Fibroblast of skin of scalp (primary cell): ENCODE data around the gene COL6A1. TPM values are rescaled to one million over a fixed set of nuclear protein-coding genes. Genes with fewer than 3 reads are reported as not detected.
A peak's percentile ranks its signal among the peaks of the same experiment; 100 is the strongest.

Experiments used
- DNase-seq: peaks from one replicate; pipeline ENCODE4 v3.0.0-alpha.2; 2013
- polyA plus RNA-seq, 2 experiments: library from polyadenylated mRNA; unstranded; fragments of 120-200 nt; gene quantifications; one replicate each; pipeline ENCODE4 v1.2.1, GENCODE V29; 2013; ENCODE audit not compliant: insufficient read length in 2 of 2

The COL6A1 gene
- polyA plus RNA-seq (2013, experiment 1 of 2; ENCODE audit: insufficient read length), result 3,338 TPM
- polyA plus RNA-seq (2013, experiment 2 of 2; ENCODE audit: insufficient read length), result 3,151 TPM

GRCh38 chr21:45981151-45982091, at the start of gene COL6A1:
Gene COL6A1, plus strand, starts transcription at chr21:45981770. Its CDS starts 81 bp downstream, at chr21:45981851.
- DNase-seq, result peak; percentile 95

- DNase-seq, result no peak
Measured at GRCh38 chr21:45932922-45933502, 48.6 kb upstream of the COL6A1 start.

GRCh38 chr21:45934085-45934484, 47.5 kb upstream of the COL6A1 start:
- no peak for DNase-seq

GRCh38 chr21:45934554-45934953, 47.0 kb upstream of the COL6A1 start:
- DNase-seq, result no peak

- peak; percentile 40 for DNase-seq
Measured at GRCh38 chr21:45935628-45936027, 45.9 kb upstream of the COL6A1 start.

GRCh38 chr21:45937721-45938452, 43.7 kb upstream of the COL6A1 start:
- no peak for DNase-seq

- DNase-seq, result no peak
Measured at GRCh38 chr21:45938453-45938755, 43.2 kb upstream of the COL6A1 start.

GRCh38 chr21:45938811-45939520, 42.6 kb upstream of the COL6A1 start:
- DNase-seq, result no peak

GRCh38 chr21:45939521-45940045, 42.0 kb upstream of the COL6A1 start:
- no peak for DNase-seq

GRCh38 chr21:45940091-45940490, 41.5 kb upstream of the COL6A1 start:
- DNase-seq, result no peak

- DNase-seq, result no peak
Measured at GRCh38 chr21:45940621-45941337, 40.8 kb upstream of the COL6A1 start.

- DNase-seq, result no peak
Measured at GRCh38 chr21:45941338-45941710, 40.2 kb upstream of the COL6A1 start.

- DNase-seq, result no peak
Measured at GRCh38 chr21:45941717-45942546, 39.6 kb upstream of the COL6A1 start.

- no peak for DNase-seq
Measured at GRCh38 chr21:45942755-45943629, 38.6 kb upstream of the COL6A1 start.

GRCh38 chr21:45943630-45944540, 37.7 kb upstream of the COL6A1 start:
- no peak for DNase-seq

- DNase-seq, result no peak
Measured at GRCh38 chr21:45944601-45945000, 37.0 kb upstream of the COL6A1 start.

GRCh38 chr21:45945066-45945867, 36.3 kb upstream of the COL6A1 start:
- no peak for DNase-seq

- no peak for DNase-seq
Measured at GRCh38 chr21:45945868-45946210, 35.7 kb upstream of the COL6A1 start.
